ENCODE data around the gene PAK1IP1. TPM values are rescaled to one million over a fixed set of nuclear protein-coding genes. Genes with fewer than 3 reads are reported as not detected.

PAK1IP1 gene
- total and polyA plus RNA-seq, 10 of the 15 experiments (the other 5 are each of a cell fraction or from before 2014, with no cell fraction given), result 26.0 to 98.5 (median 47.8) TPM

DNA sequence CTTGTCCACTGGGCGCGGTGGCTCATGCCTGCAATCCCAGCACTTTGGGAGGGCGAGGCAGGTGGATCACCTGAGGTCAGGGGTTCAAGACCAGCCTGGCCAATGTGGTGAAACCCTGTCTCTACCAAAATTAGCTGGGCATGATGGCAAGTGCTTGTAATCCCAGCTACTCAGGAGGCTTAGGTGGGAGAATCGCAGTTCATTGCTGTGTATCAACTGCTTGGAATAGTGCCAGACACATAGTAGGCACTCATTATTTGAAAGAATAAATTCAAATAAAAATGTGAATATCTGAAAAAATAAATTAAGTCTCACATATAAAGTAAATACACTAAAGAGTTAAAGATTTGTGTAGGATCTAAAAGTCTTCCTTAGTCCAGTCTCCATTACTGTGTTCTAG, 1.9 kb downstream of the PAK1IP1 start:
- CTCF ChIA-PET, result interaction anchor here (0.6 to 0.9 kb wide), 2 partner anchors 26 to 29 kb away, joined by 3 read pairs; partner anchors contain the start of gene TMEM14C
- POLR2A ChIA-PET, result interaction anchor here (0.6 to 3.5 kb wide), 3 partner anchors 25 to 368 kb away, joined by 3 to 40 read pairs (median 21); partner anchors contain the start of genes TMEM14B and TMEM14C
- H3K4me3 ChIP-seq, result peak overlapping the region; percentile 73; the same call in 1 of the 2 replicates
- WGBS (ENCODE audit: insufficient coverage, insufficient replicate concordance, low lambda C conversion rate, missing lambda C conversion rate), result 84% methylated on average over 4 of the region's 4 CpGs
- peak overlapping the region; percentile 57 for H3K4me2 ChIP-seq (ENCODE audit: control insufficient read depth, insufficient read depth)
- RAD21 ChIA-PET (ENCODE audit: unreplicated experiment), result no interaction called here
- peaks cover 7% of the 10 kb centered on the region for H3K4me1 ChIP-seq (ENCODE audit: control insufficient read depth, insufficient read depth, low read length)
- SMC1A ChIA-PET (ENCODE audit: uncharacterized antibody, unreplicated experiment), result interaction anchor here (1.2 kb wide), 3 partner anchors 13 to 218 kb away, joined by 3 to 4 read pairs (median 4); no protein-coding TSS in a partner anchor
- no peak overlapping the region for H2AFZ ChIP-seq (ENCODE audit: control insufficient read depth, low read depth, low read length)
- in situ Hi-C loops (cut with MboI) (no loop called here), intact Hi-C loops (cut with micrococcal nuclease; ENCODE audit: unreplicated experiment) (no loop called here)
- no peaks in the 10 kb centered on the region for H3K27me3 ChIP-seq (replicated peaks in 1 of 2; ENCODE audit: control insufficient read depth in 2 of 2, insufficient read depth in 2 of 2, low read length in 1 of 2)
- TF ChIP-seq NRF1 (conservative IDR thresholded peaks at IDR 0.05; ENCODE audit: low read depth, low read length) (no peak), JUNB (IDR thresholded peaks at IDR 0.05) (no peak), FOXM1 (IDR thresholded peaks at IDR 0.05; ENCODE audit: low read depth, low read length) (no peak), HDGF (IDR thresholded peaks at IDR 0.05) (no peak), MYB (IDR thresholded peaks at IDR 0.05; ENCODE audit: borderline replicate concordance, low read depth, low read length) (no peak), NFYB (IDR thresholded peaks at IDR 0.05; ENCODE audit: insufficient read depth, low read depth, low read length) (no peak), IKZF2 (IDR thresholded peaks at IDR 0.05) (no peak), HCFC1 (IDR thresholded peaks at IDR 0.05; ENCODE audit: low read length) (no peak), SPI1 (IDR thresholded peaks at IDR 0.05; ENCODE audit: borderline replicate concordance, insufficient read depth, low read depth, low read length) (no peak), RCOR1 (conservative IDR thresholded peaks at IDR 0.05; ENCODE audit: low read depth, low read length) (no peak), ZSCAN29 (IDR thresholded peaks at IDR 0.05) (no peak), FOS (IDR thresholded peaks at IDR 0.05; ENCODE audit: borderline replicate concordance, extremely low read depth, insufficient read length) (no peak)
- TF ChIP-seq, protein P1, sequence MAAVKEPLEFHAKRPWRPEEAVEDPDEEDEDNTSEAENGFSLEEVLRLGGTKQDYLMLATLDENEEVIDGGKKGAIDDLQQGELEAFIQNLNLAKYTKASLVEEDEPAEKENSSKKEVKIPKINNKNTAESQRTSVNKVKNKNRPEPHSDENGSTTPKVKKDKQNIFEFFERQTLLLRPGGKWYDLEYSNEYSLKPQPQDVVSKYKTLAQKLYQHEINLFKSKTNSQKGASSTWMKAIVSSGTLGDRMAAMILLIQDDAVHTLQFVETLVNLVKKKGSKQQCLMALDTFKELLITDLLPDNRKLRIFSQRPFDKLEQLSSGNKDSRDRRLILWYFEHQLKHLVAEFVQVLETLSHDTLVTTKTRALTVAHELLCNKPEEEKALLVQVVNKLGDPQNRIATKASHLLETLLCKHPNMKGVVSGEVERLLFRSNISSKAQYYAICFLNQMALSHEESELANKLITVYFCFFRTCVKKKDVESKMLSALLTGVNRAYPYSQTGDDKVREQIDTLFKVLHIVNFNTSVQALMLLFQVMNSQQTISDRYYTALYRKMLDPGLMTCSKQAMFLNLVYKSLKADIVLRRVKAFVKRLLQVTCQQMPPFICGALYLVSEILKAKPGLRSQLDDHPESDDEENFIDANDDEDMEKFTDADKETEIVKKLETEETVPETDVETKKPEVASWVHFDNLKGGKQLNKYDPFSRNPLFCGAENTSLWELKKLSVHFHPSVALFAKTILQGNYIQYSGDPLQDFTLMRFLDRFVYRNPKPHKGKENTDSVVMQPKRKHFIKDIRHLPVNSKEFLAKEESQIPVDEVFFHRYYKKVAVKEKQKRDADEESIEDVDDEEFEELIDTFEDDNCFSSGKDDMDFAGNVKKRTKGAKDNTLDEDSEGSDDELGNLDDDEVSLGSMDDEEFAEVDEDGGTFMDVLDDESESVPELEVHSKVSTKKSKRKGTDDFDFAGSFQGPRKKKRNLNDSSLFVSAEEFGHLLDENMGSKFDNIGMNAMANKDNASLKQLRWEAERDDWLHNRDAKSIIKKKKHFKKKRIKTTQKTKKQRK (IDR thresholded peaks at IDR 0.05; ENCODE audit: low read depth, low read length), result no peak
- H3K79me2 ChIP-seq (ENCODE audit: control insufficient read depth, insufficient read depth, low read length), result peaks cover 51% of the 10 kb centered on the region
- H3K36me3 ChIP-seq (ENCODE audit: control insufficient read depth in 2 of 2, insufficient read depth in 2 of 2, low read length in 1 of 2), result peaks cover 0 to 16% of the 10 kb centered on the region in 2 experiments; a peak in 3 of 4 replicates
- H3K9me3 ChIP-seq (replicated peaks; ENCODE audit: control insufficient read depth, insufficient read depth, low read length), result no peaks in the 10 kb centered on the region
- FAIRE-seq, result no peak
- BruUV-seq (replicated peaks), result no TSS peak
- no peak overlapping the region for H3K9ac ChIP-seq (ENCODE audit: control insufficient read depth, insufficient read depth, low read length)
- H3K27ac ChIP-seq (ENCODE audit: control insufficient read depth, insufficient read depth), result no peak overlapping the region
- DNase-seq (ENCODE audit: low read depth, low spot score), result no peak
- ATAC-seq, result no peak
- no peaks in the 10 kb centered on the region for H4K20me1 ChIP-seq (ENCODE audit: control insufficient read depth, insufficient read depth)

Measured in GM12878 (cell line).